Measurements from ENCODE around the gene ARFGAP1. TPM values are rescaled to one million over a fixed set of nuclear protein-coding genes. Genes with fewer than 3 reads are reported as not detected.
A peak's percentile ranks its signal among the peaks of the same experiment; 100 is the strongest.

ARFGAP1 gene
- total and polyA plus RNA-seq, 2 of the 4 experiments (the other 2 are of a cell fraction) = 59.1 to 194 TPM

DNA sequence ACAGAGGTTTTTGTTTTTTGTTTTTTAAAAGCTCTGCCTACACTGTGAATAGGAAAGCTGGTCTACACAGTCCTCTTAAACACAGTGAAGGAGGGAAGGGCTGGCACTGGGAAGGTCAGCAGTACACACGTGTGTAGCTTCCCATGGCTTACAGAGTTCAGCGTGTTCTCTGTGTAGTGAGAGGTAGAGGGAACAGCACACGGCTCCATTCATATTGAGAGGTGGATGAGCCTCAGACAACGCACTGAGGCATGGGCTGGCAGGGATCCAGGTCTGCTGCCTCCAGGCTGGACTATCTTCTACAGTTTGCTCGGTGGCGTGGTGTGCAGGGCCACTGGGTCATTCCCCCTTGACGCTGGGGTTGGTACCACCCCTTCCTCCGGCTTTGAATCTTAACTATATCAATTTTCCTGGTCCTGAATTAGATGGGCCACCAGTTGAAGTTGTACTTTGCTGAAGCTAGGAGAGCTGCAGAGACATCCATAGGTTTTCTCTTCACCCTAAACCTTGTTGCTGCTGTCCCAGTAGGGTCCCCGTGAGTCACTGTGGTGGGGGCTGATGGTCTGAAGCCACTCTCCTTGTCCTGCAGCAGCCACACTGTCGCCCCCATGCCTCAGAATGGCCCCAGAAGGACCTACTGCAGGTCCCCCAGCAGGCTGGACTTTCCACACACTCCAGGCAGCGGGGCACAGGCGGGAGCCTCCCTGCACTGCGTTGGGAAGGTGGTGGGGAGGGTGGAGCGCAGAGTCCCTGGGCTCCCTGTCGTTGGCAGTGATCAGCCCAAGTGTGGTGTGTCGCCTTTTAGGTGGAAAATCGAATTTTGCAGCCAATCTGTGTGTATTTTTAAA, 2.0 kb downstream of the ARFGAP1 start:
- Histone ChIP-seq H4K91ac (ENCODE audit: insufficient read depth, low read depth, low read length) (no peak overlapping the region), H4K5ac (ENCODE audit: low read depth, low read length) (no peak overlapping the region), H3K27ac (ENCODE audit: insufficient read depth, low read length) (peak overlapping the region; percentile 41; the same call in 1 of the 2 replicates), H3K9me1 (ENCODE audit: insufficient read depth, low read length) (peaks cover 8% of the 10 kb centered on the region; the same call in 1 of the 2 replicates), H2AK5ac (ENCODE audit: low read depth, low read length) (peak overlapping the region; percentile 64; the same call in 1 of the 2 replicates), H3K27me3 (ENCODE audit: control insufficient read depth, insufficient read depth, low read length) (no peaks in the 10 kb centered on the region), H3K36me3 (ENCODE audit: control insufficient read depth, insufficient read depth, low read length) (peaks cover 37% of the 10 kb centered on the region), H2AK9ac (replicated peaks; ENCODE audit: low read depth, low read length, poor library complexity) (no peak overlapping the region), H3K9ac (ENCODE audit: low read depth, low read length) (peak overlapping the region; percentile 44; the same call in 1 of the 2 replicates), H3K4me1 (ENCODE audit: control insufficient read depth, insufficient read depth, low read length) (peaks cover 12% of the 10 kb centered on the region), H2BK15ac (ENCODE audit: low read depth, low read length) (no peak overlapping the region), H3K4me3 (ENCODE audit: insufficient read depth, low read depth, low read length) (no peak overlapping the region; the same call in 1 of the 2 replicates), H3K79me1 (ENCODE audit: low read depth in 1 of 2, low read length in 2 of 2) (peaks cover 8 to 50% of the 10 kb centered on the region in 2 experiments; a peak in 3 of 4 replicates), H2BK20ac (ENCODE audit: low read depth, low read length) (no peak overlapping the region), H3K4ac (ENCODE audit: low read depth, low read length) (no peak overlapping the region), H3K23ac (ENCODE audit: low read depth, low read length) (0 out of 2 replicates have a peak overlapping the region, but pooled peaks have one; percentile 60), H4K8ac (ENCODE audit: low read depth in 2 of 2, low read length in 2 of 2) (no peak overlapping the region), H3K4me2 (ENCODE audit: low read depth, low read length) (peak overlapping the region; percentile 95), H2BK120ac (ENCODE audit: low read depth, low read length) (no peak overlapping the region), H2AFZ (replicated peaks; ENCODE audit: low read length, poor library complexity) (no peak overlapping the region), H2BK5ac (ENCODE audit: low read depth, low read length, poor library complexity, severe bottlenecking) (peak overlapping the region; percentile 34), H3K14ac (replicated peaks; ENCODE audit: low read depth, low read length) (no peak overlapping the region), H3K9me3 (ENCODE audit: control insufficient read depth, insufficient read depth, low read length) (no peaks in the 10 kb centered on the region), H3K56ac (ENCODE audit: extremely low read depth, insufficient read depth, low read length) (no peak overlapping the region), H4K20me1 (ENCODE audit: insufficient read depth, low read length) (peaks cover 56% of the 10 kb centered on the region), H3K18ac (ENCODE audit: low read depth, low read length) (no peak overlapping the region)
- dilution Hi-C loops (cut with HindIII; ENCODE audit: low sequenced_read_pairs, unreplicated experiment) = no loop called here
- intact Hi-C loops (cut with micrococcal nuclease) = loop anchor here (5.0 kb wide), 2 partner anchors 42 to 57 kb away; partner anchors contain the start of gene YTHDF1
- no peak for ATAC-seq (ENCODE audit: low read depth)
- 70% methylated on average over 2 of the region's 17 CpGs; no CpG with 5 or more reads in 1 of the 2 experiments for WGBS, 2 experiments (ENCODE audit: extremely low coverage in 2 of 2, insufficient read length in 1 of 2)
- DNase-seq = no peak
- TF ChIP-seq NFE2L2 (IDR thresholded peaks at IDR 0.05; ENCODE audit: low read depth, low read length) (no peak), POLR2A (IDR thresholded peaks at IDR 0.05; ENCODE audit: low read depth, low read length) (no peak), RAD21 (IDR thresholded peaks at IDR 0.05; ENCODE audit: low read length) (no peak), FOS (IDR thresholded peaks at IDR 0.05; ENCODE audit: low read depth, low read length) (no peak), MAZ (IDR thresholded peaks at IDR 0.05; ENCODE audit: borderline replicate concordance, low read depth, low read length) (no peak), ELK1 (IDR thresholded peaks at IDR 0.05; ENCODE audit: borderline replicate concordance, low read depth, low read length) (no peak), CEBPB (IDR thresholded peaks at IDR 0.05; ENCODE audit: low read depth, low read length) (no peak), RFX5 (IDR thresholded peaks at IDR 0.05; ENCODE audit: low read depth, low read length) (no peak), MXI1 (IDR thresholded peaks at IDR 0.05; ENCODE audit: borderline replicate concordance, low read depth, low read length) (no peak), MAFK (IDR thresholded peaks at IDR 0.05; ENCODE audit: low read depth, low read length) (no peak), BHLHE40 (IDR thresholded peaks at IDR 0.05; ENCODE audit: low read depth, low read length) (no peak), CHD1 (IDR thresholded peaks at IDR 0.05; ENCODE audit: low read depth, low read length) (no peak)
- TF ChIP-seq, protein P1, sequence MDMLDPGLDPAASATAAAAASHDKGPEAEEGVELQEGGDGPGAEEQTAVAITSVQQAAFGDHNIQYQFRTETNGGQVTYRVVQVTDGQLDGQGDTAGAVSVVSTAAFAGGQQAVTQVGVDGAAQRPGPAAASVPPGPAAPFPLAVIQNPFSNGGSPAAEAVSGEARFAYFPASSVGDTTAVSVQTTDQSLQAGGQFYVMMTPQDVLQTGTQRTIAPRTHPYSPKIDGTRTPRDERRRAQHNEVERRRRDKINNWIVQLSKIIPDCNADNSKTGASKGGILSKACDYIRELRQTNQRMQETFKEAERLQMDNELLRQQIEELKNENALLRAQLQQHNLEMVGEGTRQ (IDR thresholded peaks at IDR 0.05; ENCODE audit: low read depth, low read length) = no peak
- TF ChIP-seq, protein P2, sequence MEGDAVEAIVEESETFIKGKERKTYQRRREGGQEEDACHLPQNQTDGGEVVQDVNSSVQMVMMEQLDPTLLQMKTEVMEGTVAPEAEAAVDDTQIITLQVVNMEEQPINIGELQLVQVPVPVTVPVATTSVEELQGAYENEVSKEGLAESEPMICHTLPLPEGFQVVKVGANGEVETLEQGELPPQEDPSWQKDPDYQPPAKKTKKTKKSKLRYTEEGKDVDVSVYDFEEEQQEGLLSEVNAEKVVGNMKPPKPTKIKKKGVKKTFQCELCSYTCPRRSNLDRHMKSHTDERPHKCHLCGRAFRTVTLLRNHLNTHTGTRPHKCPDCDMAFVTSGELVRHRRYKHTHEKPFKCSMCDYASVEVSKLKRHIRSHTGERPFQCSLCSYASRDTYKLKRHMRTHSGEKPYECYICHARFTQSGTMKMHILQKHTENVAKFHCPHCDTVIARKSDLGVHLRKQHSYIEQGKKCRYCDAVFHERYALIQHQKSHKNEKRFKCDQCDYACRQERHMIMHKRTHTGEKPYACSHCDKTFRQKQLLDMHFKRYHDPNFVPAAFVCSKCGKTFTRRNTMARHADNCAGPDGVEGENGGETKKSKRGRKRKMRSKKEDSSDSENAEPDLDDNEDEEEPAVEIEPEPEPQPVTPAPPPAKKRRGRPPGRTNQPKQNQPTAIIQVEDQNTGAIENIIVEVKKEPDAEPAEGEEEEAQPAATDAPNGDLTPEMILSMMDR (conservative IDR thresholded peaks at IDR 0.05; ENCODE audit: low read depth, low read length) = no peak
- CTCF ChIA-PET = interaction anchor here (1.0 kb wide), 1 partner anchor 51 kb away, joined by 3 read pairs; no protein-coding TSS in a partner anchor
- POLR2A ChIA-PET (ENCODE audit: unreplicated experiment) = no interaction called here
- in situ Hi-C loops (cut with MboI; ENCODE audit: low sequenced_read_pairs) = loop anchor here (5.0 kb wide), 1 partner anchor 42 kb away; no protein-coding TSS in a partner anchor
- no TSS peak for BruUV-seq (replicated peaks)
